COR-L47 (cell line): ENCODE results near the gene CHD2.
A peak's percentile ranks its signal among the peaks of the same experiment; 100 is the strongest.
"Not testable (repeated sequence)": the region's sequence is repeated elsewhere in the genome, so short reads cannot be mapped to it uniquely, and the experiment has no call there.

Experiments used
- DNase-seq: peaks from one replicate; lab custom pipeline; 2025; lab: John Stamatoyannopoulos, UW

CHD2 gene

GRCh38 chr15:92906563-92907081, 6.5 kb downstream of the CHD2 start:
- DNase-seq: no peak

GRCh38 chr15:92907229-92907628, 7.1 kb downstream of the CHD2 start:
- DNase-seq: no peak

- no peak for DNase-seq
These were observed 8.0 kb downstream of the CHD2 start for GRCh38 chr15:92907896-92908712.

GRCh38 chr15:92908713-92909057, 8.6 kb downstream of the CHD2 start:
- DNase-seq: no peak

GRCh38 chr15:92909136-92909781, 9.1 kb downstream of the CHD2 start:
- DNase-seq: no peak

GRCh38 chr15:92910451-92910850, 10.3 kb downstream of the CHD2 start:
- no peak for DNase-seq

GRCh38 chr15:92914103-92914499, 14.0 kb downstream of the CHD2 start:
- DNase-seq: no peak

- no peak for DNase-seq
These were observed 14.7 kb downstream of the CHD2 start for GRCh38 chr15:92914768-92915221.

- no peak for DNase-seq
These were observed 15.8 kb downstream of the CHD2 start for GRCh38 chr15:92915766-92916435.

GRCh38 chr15:92917598-92918407, 17.7 kb downstream of the CHD2 start:
- DNase-seq: peak; percentile 97

GRCh38 chr15:92918881-92919280, 18.8 kb downstream of the CHD2 start:
- DNase-seq: not testable (repeated sequence)

GRCh38 chr15:92920595-92921161, 20.6 kb downstream of the CHD2 start:
- no peak for DNase-seq

GRCh38 chr15:92921215-92922131, 21.3 kb downstream of the CHD2 start:
- no peak for DNase-seq

- no peak for DNase-seq
These were observed 22.4 kb downstream of the CHD2 start for GRCh38 chr15:92922418-92923002.

GRCh38 chr15:92924216-92924615, 24.1 kb downstream of the CHD2 start:
- DNase-seq: no peak

- DNase-seq: no peak
These were observed 25.3 kb downstream of the CHD2 start for GRCh38 chr15:92925454-92925853.

GRCh38 chr15:92928225-92928750, 28.2 kb downstream of the CHD2 start:
- no peak for DNase-seq

- no peak for DNase-seq
These were observed 28.9 kb downstream of the CHD2 start for GRCh38 chr15:92929002-92929401.

GRCh38 chr15:92930054-92930621, 30.0 kb downstream of the CHD2 start:
- DNase-seq: no peak
